Smooth muscle cell of the brain vasculature (primary cell): ENCODE data around the gene VAMP5.
A peak's percentile ranks its signal among the peaks of the same experiment; 100 is the strongest.
"Not testable (repeated sequence)": the region's sequence is repeated elsewhere in the genome, so short reads cannot be mapped to it uniquely, and the experiment has no call there.

Source experiments
- DNase-seq: peaks from one replicate; pipeline ENCODE4 v3.0.0-alpha.2; 2012; ENCODE audit warnings: low read depth, low spot score

VAMP5 gene

DNA sequence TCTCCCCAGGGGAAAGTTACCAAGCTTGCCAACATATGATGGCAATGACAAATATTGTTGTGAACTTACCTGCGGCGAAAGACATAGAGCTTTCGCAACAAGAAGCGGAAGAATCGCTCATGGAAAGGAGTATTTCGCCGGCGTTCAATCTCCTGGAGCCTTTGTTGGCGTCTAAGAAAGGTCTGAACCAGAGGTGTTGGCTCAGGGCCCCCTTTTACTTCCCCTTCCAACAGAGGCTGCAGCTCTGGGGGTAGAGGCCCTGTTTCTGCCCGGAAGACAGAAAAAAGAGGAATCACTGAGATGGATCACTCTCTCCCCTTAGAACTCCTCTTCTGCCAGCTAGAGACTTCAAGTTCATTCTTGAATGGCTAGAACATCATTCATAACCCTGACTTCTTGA, 33.7 kb upstream of the VAMP5 start:
- DNase-seq = no peak

DNA sequence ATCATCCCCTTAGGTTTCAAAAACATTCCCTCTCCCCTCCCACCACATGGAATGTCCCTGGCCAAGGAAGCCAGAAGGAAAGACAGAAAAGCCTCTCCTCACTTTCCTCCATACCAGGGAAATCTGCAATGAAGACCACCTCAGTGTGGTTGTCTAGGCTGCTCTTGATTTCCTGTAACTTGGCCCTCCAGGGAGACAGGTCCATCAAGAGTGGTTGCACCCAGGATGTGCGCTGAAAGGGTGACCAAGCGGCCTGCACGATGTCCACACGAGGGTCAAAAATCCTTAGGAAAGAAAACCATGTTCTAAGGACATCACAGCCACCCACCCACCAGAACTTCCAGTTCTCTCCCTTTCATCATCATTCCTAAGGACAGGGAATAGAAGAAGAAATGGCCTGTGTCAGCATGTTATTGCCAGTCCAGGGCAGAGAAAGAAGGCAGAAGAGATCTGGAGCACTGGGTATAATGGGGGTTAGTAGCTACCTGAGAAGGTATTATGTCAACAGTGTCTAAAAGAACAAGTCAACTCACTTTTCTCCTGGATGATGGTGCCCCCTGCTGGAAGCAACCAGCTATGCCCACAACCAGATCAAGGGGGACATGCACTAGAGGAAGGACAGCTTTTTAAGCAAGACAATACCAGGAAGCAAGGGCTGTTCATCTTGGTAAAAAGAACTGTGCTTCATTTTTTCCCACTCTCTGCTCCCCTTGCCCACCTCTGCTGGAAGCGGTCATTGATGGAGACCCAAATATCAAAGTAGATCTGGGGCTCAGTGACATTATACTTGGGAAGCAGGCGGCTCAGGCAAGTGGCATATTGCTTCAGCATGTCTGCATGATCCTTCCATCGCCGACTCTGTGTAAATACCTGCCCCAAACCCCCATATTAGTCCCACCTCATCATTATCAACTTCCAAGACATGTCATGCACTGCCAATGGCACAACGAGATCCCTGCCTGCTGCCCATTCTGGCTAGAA, 32.2 kb upstream of the VAMP5 start:
- peak; percentile 62 for DNase-seq

GRCh38 chr2:85553184-85553583, 31.0 kb upstream of the VAMP5 start:
- DNase-seq = no peak

DNA sequence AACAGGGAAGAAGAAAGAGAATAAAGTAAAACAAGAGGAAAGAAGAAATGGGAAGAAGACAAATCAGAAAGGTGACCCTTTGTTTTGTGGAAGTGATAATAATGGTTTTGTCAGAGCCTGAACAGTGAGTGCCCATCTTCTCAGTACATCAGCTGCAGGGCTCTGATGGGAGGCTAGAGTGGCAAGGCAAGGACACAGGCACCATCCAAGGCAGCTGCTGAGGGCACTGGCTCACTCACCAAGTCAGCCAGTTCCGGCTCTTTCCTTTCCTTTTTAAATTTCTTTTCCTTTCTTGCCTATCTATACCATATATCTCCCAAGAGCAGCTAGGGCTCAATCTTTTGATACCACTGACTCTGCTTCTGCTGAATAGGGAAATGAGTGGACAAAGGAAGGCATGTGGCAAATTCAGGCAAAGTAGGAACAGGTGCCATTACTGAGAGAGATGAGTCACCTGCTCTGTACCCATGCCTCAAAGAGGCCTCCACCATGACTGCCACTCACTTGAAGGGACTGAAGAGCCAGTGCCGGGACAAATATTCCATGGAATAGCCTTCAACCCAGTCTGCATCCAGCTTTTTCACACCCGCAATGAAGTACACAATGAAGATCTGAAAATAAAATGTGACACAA, 29.1 kb upstream of the VAMP5 start:
- DNase-seq = no peak

DNA sequence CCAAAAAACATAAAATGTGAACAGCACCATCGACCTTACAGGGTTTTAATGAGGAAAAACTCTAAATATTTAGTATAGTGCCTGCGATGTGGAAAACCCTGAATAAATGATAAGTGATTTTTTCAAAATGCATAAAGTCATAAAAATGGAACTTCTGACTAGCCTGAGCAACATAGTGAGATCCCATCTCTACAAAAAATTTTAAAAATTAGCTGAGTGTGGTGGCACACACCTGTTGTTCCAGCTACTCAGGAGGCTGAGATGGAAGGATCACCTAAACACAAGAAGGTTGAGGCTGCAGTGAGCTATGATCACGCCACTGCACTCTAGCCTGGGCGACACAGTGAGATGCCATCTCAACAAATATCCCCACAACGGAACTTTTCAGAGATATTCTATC, 27.1 kb upstream of the VAMP5 start:
- no peak for DNase-seq

DNA sequence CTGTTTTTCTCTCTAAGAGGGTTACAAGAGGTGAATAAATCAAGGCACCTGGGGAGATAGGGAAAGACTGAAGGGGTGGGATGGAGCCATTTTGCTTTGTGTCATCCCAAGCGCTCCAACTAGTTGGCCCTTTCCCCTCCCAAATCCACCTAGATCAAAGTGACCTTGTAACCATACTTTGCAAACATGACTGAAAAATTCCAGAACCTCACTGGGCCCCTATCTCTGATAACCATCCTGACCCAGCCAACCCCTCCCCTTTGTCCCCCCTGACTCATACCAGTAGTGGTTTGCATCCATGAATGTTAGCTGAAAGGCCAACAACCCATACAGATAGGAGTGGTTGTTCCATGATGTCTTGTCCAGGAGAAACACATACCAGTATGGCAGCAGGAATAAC, 26.1 kb upstream of the VAMP5 start:
- no peak for DNase-seq

GRCh38 chr2:85560403-85560726, 23.9 kb upstream of the VAMP5 start:
- not testable (repeated sequence) for DNase-seq

DNA sequence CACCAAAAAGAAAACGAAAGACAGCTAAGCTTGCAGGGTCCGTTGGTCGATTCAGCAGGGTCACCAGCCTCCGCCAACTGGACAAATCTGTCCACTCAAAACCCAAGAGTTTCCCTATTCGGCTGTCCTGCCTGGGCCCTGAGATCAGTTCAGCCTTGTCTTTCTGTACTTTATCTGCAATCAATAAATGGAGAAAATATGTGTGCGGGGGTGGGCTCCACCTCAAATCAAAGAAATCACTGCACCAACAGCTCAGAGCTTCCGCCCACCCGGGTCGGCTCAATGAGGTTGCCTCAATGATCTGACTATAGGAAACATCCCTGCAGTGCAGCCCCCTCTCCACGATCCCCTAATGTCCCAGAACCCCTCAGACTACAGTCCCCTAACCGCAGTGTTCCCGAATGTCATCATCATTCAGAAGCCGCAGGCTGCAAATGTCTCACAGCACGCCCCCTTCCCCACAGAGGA, 23.4 kb upstream of the VAMP5 start:
- DNase-seq = no peak

GRCh38 chr2:85561280-85562212, 22.7 kb upstream of the VAMP5 start, which contains the start of gene GGCX:
TSS of gene GGCX (minus strand) at chr2:85561493. CDS start at chr2:85561428, 65 bp downstream.
- DNase-seq = peak; percentile 83

DNA sequence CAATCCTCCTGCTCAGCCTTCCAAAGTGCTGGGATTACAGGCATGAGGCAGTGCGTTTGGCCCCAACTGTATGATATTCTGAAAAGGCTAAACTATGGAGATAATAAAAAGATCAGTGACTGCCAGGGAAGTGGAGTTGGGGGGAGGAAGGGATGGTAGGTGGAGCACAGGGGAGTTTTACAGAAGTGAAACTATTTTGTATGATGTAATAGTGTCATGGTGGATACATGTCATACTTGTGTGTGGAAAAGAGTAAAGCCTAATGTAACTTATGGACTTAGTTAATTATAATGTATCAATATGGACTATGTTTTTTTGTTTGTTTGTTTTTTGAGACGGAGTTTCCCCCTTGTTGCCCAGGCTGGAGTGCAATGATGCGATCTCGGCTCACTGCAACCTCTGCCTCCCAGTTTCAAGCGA, 20.1 kb upstream of the VAMP5 start:
- no peak for DNase-seq

DNA sequence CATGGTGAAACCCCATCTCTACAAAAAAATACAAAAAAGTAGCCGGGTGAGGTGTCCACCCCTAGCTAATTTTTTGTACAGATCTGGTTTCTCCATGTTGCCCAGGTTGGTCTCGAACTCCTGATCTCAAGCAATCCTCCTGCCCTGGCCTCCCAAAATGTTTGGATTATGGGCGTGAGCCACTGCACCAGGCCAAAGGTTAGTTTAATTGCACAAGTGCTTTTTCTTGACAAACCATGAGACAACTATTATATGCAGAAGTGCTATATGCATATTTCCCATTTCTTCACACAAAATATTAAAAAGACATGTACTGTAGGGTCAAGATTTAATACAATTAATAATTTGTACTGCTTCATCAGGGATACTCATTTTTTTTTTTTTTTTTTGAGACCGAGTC, 18.0 kb upstream of the VAMP5 start:
- DNase-seq = no peak

DNA sequence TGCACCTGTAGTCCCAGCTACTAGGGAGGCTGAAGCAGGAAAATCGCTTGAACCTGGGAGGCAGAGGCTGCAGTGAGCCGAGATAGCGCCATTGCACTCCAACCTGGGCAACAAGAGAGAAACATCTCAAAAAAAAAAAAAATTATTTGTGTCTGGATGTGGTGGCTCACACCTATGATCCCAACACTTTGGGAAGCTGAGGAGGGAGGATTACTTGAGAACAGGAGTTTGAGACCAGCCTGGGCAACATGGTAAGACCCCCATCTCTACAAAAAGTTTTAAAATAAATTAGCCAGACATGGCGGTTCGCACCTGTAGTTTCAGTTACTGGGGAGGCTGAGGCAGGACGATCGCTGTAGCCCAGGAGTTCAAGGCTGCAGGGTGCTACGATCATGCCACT, 8.5 kb upstream of the VAMP5 start:
- DNase-seq = no peak

- no peak for DNase-seq
These were observed 7.2 kb upstream of the VAMP5 start for GRCh38 chr2:85577063-85577385.

DNA sequence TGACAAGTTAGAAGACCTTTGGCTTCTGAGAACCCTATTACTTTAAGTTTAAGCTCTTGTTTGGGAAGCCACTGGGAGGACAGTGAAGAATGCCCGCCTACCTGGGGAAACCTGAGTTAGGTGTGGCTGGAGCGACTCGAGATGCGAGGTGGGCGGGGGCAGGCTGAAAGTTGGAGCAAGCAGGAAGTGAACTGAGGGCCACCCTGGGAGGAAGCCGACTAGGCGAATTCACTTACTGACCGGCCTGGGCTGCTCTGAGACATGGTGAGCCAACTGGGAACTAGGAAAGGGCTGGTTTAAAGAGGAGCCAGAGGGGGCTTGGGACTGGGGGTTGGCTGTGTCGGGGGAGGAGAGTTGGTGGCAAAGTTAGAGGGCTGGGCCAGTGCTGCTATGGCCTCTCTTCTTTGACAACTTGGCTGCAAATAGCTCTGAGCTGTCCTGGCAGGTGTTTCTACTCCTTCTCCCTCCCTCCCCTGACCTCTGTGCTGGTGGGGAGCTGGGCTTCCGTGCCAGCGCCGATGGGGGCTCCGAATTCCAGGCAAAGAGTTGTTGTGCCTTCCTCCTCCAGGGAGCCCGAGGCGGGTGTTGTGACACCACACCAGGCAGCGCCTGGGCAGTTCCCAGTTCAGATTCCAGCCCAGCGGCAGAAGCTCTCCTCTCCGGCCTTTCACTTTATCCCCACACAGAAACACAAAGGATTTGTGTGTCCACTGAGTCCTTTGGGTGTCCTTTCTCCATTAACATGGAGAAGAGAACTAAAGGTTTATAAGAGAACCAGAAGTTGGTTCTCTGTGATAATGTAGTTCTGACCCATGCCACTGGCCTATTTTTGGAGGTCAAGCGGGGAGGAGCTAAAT, 6.6 kb upstream of the VAMP5 start, which contains the start of gene VAMP8:
TSS of gene VAMP8 (plus strand) at position 201 of the 857 bp plus-strand sequence. CDS start at position 262, 61 bp downstream.
- no peak for DNase-seq

GRCh38 chr2:85578243-85579180, 5.7 kb upstream of the VAMP5 start:
- no peak for DNase-seq

DNA sequence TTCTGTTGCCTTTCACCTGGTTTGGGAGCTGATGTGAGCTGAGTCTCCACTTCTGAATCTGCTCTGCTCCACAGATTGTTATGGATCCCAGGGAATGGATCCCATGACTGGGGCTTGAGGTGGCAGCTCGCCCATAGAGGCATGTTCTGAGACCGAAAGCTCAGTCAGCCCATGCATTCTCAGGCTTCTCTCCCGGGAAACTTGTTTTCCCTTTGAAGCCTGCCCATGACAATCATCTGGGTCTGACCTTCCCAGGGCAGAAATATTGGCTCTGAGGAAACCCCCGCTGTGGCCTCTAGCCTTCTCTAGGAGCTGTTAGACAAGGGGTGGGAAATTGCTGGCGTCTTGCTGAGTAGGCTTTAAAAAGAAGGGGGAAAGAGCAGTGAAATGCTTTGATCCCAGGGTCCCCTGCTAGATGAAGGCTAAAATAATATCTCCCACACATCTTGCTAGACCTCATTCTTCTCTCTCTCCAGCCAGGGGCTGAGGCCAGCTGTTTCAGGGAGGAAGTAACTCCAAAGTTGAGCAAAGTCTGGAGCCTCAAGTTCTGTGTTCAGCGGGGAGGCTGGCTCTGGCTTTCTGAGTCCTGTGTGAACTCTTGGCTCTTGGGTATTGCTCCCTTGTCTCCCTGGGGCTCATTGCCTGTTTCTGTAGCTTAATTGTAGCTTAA, 4.8 kb upstream of the VAMP5 start:
- peak; percentile 92 for DNase-seq

- DNase-seq = no peak
These were observed 4.0 kb upstream of the VAMP5 start for GRCh38 chr2:85580206-85580605.

DNA sequence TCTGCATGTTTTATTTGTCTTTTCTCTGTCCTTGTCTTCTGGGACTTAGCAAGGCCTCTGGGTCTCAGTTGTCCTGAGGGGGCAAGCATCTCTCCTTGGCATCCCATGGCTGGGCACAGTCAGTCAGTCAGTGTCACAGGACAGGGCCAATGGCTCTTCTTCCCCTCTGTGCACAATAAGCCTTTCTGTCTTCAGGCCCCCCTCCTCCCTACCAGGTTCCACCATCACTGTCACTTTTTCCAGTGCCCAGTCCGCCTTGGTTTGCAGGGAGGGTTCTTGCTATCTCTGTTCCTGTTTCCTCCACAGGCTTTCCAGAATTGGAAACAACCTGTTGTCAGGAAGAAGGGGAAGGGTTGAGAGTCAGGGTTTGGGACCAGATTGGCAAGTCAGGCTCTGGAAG, 1.7 kb upstream of the VAMP5 start:
- DNase-seq = no peak

DNA sequence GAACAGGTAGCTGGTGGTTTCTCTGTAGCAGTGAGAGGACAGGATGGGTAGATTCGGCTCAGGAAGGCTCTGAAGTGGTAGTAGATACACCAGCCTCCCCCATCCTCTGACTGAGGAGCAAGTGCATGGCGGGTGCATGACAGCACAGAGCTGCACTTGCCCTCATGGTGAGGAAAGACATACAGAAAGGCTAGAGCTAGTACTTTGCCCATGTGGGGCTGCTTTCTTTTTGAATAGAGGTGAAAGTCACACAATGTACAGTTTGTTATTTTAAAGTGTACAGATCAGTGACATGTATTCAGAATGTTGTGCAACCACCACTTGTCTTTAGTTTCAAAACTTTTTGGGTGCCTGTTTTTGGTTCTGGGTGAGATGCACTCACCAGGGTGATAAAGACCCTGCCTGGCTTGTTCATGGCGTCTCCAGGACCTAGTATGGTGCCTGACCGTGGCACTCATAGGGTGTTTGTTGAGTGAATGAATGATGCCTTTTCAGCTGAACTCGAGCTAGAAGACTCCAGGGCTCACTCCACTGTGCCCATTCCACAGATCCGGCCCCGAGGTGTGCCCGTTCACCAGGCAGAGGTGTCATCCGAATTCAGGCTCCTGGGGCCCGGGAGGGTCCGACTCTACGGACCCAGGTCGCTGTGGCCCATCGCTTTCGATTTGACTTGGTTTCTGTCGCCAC, 421 bp upstream of the VAMP5 start:
- DNase-seq = no peak
